Measurements from ENCODE around the gene NAT8L. TPM values are rescaled to one million over a fixed set of nuclear protein-coding genes. Genes with fewer than 3 reads are reported as not detected.
A peak's percentile ranks its signal among the peaks of the same experiment; 100 is the strongest.

The NAT8L gene
- total and polyA plus RNA-seq, 7 donors: 0.72 to 7.2 (median 3.4) TPM

- intact Hi-C loops (cut with DNase I): no loop called here
- H3K9me3 ChIP-seq: no peaks in the 10 kb centered on the region
- no peaks in the 10 kb centered on the region for H3K4me1 ChIP-seq
- no peaks in the 10 kb centered on the region for H3K36me3 ChIP-seq (ENCODE audit: insufficient read depth in 1 of 2, low read depth in 1 of 2)
- H3K27ac ChIP-seq: no peak overlapping the region
- ATAC-seq (peak in 3 of 4 donors; percentile 18 to 29 (median 29)), DNase-seq (no peak)
- TF ChIP-seq CTCF (IDR thresholded peaks at IDR 0.05): no peak
- peaks cover 0 to 2% (median 0%) of the 10 kb centered on the region in 3 donors for H3K27me3 ChIP-seq (ENCODE audit: insufficient read depth in 3 of 3, low read length in 2 of 3)
- no peak overlapping the region for H3K4me3 ChIP-seq
- WGBS, 3 donors: 77 to 79% (median 78%) methylated on average over 25 to 29 of the region's 29 CpGs
Observed at GRCh38 chr4:2066571-2067445, 7.7 kb downstream of the NAT8L start.

DNA sequence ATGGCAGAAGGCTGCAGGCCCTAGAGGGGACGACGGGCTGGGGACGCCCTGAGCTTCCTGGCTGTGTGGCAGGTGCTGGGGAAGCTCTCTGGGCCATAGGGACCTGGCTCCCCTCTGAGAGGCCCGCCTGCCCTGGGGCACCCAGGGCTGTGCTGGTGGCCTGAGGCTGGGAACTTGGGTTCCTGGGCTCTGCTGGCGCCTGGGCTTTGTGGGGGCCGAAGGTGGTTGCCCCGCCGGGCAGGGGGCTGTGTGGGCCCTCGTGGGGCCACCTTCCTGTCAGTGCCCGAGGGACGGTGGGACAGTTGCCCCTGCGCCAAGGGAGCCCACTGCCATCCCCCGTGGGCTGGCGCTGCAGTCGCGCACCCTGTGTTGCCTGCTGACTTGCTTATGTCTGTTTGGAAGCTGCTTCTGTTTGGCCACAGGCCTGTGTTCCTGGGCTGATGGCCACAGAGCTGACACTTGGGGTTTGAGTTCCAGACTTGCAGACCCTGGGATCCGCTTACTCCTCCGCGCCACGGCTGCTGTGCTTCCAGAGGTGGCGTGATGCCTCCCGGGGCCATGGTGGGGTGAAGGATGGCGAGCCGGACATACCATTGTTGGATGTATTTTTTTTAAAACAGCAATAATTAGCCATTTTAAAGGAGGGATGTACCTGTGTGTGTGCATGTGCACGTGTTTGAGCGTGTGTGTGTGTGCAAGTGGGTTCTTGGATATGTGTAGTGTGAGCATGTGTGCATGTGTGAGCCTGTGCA is 8.5 kb downstream of the NAT8L start:
- ATAC-seq (peak in 3 of 4 donors; percentile 18 to 51 (median 28)), DNase-seq (peak in 1 of 2 donors; percentile 44)
- Histone ChIP-seq H3K4me1 (no peaks in the 10 kb centered on the region), H3K4me3 (no peak overlapping the region), H3K36me3 (ENCODE audit: insufficient read depth in 1 of 2, low read depth in 1 of 2) (no peaks in the 10 kb centered on the region), H3K9me3 (no peaks in the 10 kb centered on the region), H3K27me3 (ENCODE audit: insufficient read depth in 3 of 3, low read length in 2 of 3) (no peaks in the 10 kb centered on the region), H3K27ac (no peak overlapping the region)
- WGBS, 3 donors: 56 to 65% (median 60%) methylated on average over 24 to 26 of the region's 26 CpGs
- intact Hi-C loops (cut with DNase I): no loop called here
- TF ChIP-seq CTCF (IDR thresholded peaks at IDR 0.05): no peak

DNA sequence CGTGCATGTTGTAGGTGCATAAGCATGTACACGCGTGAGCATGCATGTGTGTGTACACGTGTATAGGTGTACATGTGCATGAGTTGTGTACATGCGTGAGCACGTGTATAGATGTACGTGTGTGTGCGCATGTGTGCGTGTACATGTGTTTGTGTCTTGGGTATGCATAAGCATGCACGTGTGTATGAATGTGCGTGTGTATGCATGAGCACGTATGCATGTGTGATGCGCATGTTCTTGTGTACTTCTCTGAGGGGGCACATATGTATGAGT is 9.0 kb downstream of the NAT8L start:
- H3K4me3 ChIP-seq: no peak overlapping the region
- H3K27me3 ChIP-seq (ENCODE audit: insufficient read depth in 3 of 3, low read length in 2 of 3): no peaks in the 10 kb centered on the region
- intact Hi-C loops (cut with DNase I): no loop called here
- ATAC-seq: no peak
- no peak overlapping the region for H3K27ac ChIP-seq
- H3K36me3 ChIP-seq (ENCODE audit: insufficient read depth in 1 of 2, low read depth in 1 of 2): no peaks in the 10 kb centered on the region
- no peak for TF ChIP-seq CTCF (IDR thresholded peaks at IDR 0.05)
- DNase-seq: no peak
- 93 to 95% (median 94%) methylated on average over 13 of the region's 13 CpGs for WGBS, 3 donors
- no peaks in the 10 kb centered on the region for H3K4me1 ChIP-seq
- H3K9me3 ChIP-seq: no peaks in the 10 kb centered on the region

DNA sequence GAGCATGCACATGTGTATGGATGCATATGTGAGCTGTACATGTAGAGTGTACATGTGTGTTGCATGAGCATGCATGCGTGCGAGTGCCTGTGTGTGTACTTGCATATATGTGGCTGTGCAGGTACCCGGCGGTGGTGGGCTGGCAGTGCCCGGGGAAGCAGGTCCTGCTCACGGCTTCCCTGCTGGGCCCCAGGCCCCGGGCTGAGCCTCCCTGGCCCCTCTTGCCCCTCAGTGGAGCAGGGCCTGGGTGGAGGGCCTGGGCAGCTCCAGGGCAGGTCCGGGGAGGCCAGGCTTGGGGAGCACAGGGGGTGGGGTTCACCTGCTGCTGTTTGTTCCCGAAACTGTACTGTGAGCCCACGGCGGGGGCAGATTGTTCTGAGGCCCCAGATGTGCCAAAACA is 9.4 kb downstream of the NAT8L start:
- WGBS, 3 donors: 75 to 78% (median 77%) methylated on average over 10 to 11 of the region's 11 CpGs
- TF ChIP-seq CTCF (IDR thresholded peaks at IDR 0.05): no peak
- Histone ChIP-seq H3K27me3 (ENCODE audit: insufficient read depth in 3 of 3, low read length in 2 of 3) (no peaks in the 10 kb centered on the region), H3K4me3 (no peak overlapping the region), H3K36me3 (ENCODE audit: insufficient read depth in 1 of 2, low read depth in 1 of 2) (no peaks in the 10 kb centered on the region), H3K27ac (no peak overlapping the region), H3K9me3 (no peaks in the 10 kb centered on the region), H3K4me1 (no peaks in the 10 kb centered on the region)
- no peak for ATAC-seq
- no peak for DNase-seq
- intact Hi-C loops (cut with DNase I): no loop called here
